Keratinocyte (primary cell): Measurements from ENCODE around the gene CIART. TPM values are rescaled to one million over a fixed set of nuclear protein-coding genes. Genes with fewer than 3 reads are reported as not detected.
A peak's percentile ranks its signal among the peaks of the same experiment; 100 is the strongest.

Source experiments
- DNase-seq: peaks from one replicate; pipeline ENCODE4 v3.0.0-alpha.2; 2011; ENCODE audit warnings: low read depth, missing footprints, low spot score
- FAIRE-seq: peaks from 2 replicates; lab custom pipeline; 2011; peaks lifted over from hg19 to GRCh38; lab: Jason Lieb, UNC
- H2AFZ ChIP-seq: 2 replicates; pipeline ENCODE4 v1.6.0; 2012; ENCODE audit warnings: low read length, control low read depth, inconsistent platforms; ENCODE audit not compliant: control insufficient read depth
- H3K27ac ChIP-seq: 2 replicates; pipeline ENCODE4 v1.5.1; 2011; ENCODE audit warnings: low read length; ENCODE audit not compliant: control insufficient read depth, insufficient read depth
- H3K27me3 ChIP-seq: 3 replicates; pipeline ENCODE4 v1.6.0; 2011; ENCODE audit warnings: low read length; ENCODE audit not compliant: control insufficient read depth, insufficient read depth; ENCODE audit errors: extremely low read depth
- H3K36me3 ChIP-seq, 2 experiments: 2 replicates in 1 of 2; 3 replicates in 1 of 2; pipeline ENCODE4 v1.5.1; 2011; ENCODE audit warnings: low read length in 2 of 2, mild to moderate bottlenecking in 1 of 2; ENCODE audit not compliant: control insufficient read depth in 2 of 2, insufficient read depth in 2 of 2; ENCODE audit errors: extremely low read depth in 1 of 2
- H3K4me1 ChIP-seq: 3 replicates; pipeline ENCODE4 v1.5.1; 2011; ENCODE audit warnings: low read length; ENCODE audit not compliant: control insufficient read depth, insufficient read depth; ENCODE audit errors: extremely low read depth
- H3K4me2 ChIP-seq: 3 replicates; pipeline ENCODE4 v1.6.0; 2011; ENCODE audit warnings: low read depth, low read length; ENCODE audit not compliant: control insufficient read depth, insufficient read depth; ENCODE audit errors: extremely low read depth
- H3K4me3 ChIP-seq, 3 experiments: fragments of 200-600 bp in 1 of 3; sonication (generic) in 1 of 3; 2 replicates in 2 of 3; 3 replicates in 1 of 3; pipeline ENCODE4 v1.5.1; 2011 to 2016; ENCODE audit warnings: low read length in 3 of 3, mild to moderate bottlenecking in 3 of 3, control low read depth in 2 of 3, inconsistent platforms in 1 of 3, low read depth in 1 of 3, mixed read lengths in 1 of 3, mixed run types in 1 of 3, moderate library complexity in 1 of 3; ENCODE audit not compliant: control insufficient read depth in 2 of 3, insufficient read depth in 2 of 3; ENCODE audit errors: extremely low read depth in 1 of 3
- H3K79me2 ChIP-seq: 2 replicates; pipeline ENCODE4 v1.6.0; 2012; ENCODE audit warnings: low read length; ENCODE audit not compliant: control insufficient read depth, insufficient read depth
- H3K9ac ChIP-seq: 3 replicates; pipeline ENCODE4 v1.6.0; 2011; ENCODE audit warnings: low read length; ENCODE audit not compliant: control insufficient read depth, insufficient read depth; ENCODE audit errors: extremely low read depth
- H3K9me1 ChIP-seq: 3 replicates; pipeline ENCODE4 v1.6.0; 2011; ENCODE audit warnings: low read length; ENCODE audit not compliant: control insufficient read depth, insufficient read depth; ENCODE audit errors: extremely low read depth
- H3K9me3 ChIP-seq: 2 replicates; pipeline ENCODE4 v1.5.1; 2012; ENCODE audit warnings: low read depth, low read length; ENCODE audit not compliant: control insufficient read depth
- H4K20me1 ChIP-seq: 3 replicates; pipeline ENCODE4 v1.6.0; 2011; ENCODE audit warnings: low read length; ENCODE audit not compliant: control insufficient read depth, insufficient read depth; ENCODE audit errors: extremely low read depth
- CTCF ChIP-seq, 3 experiments: IDR thresholded peaks in 1 of 3; conservative IDR thresholded peaks in 1 of 3; optimal IDR thresholded peaks in 1 of 3; 2 replicates in 2 of 3; 3 replicates in 1 of 3; pipeline versions ENCODE3 to v1.5.1; 2011; ENCODE audit warnings: low read length in 3 of 3, mild to moderate bottlenecking in 3 of 3, moderate library complexity in 2 of 3, control low read depth in 1 of 3, inconsistent platforms in 1 of 3; ENCODE audit not compliant: insufficient read depth in 2 of 3; ENCODE audit errors: extremely low read depth in 1 of 3
- EZH2 ChIP-seq: IDR thresholded peaks from one replicate; pipeline ENCODE4 v1.6.1; 2012; ENCODE audit warnings: inconsistent platforms, mild to moderate bottlenecking, low read length, moderate library complexity
- dilution Hi-C: fragments of 300-500 bp; cut with MboI; formaldehyde crosslinking; loops from one replicate; pipeline ENCODE4 v1.7.0; 2020; ENCODE audit warnings: low sequenced_read_pairs; ENCODE audit not compliant: extremely low pct_ligation_motif_present
- polyA plus RNA-seq, 5 experiments: library from polyadenylated mRNA; depleted of rRNA in 3 of 5; stranded (reverse) in 3 of 5; stranded (forward) in 1 of 5; unstranded in 1 of 5; fragments of >200 nt; gene quantifications; 1 replicate in 1 of 5; 2 replicates in 3 of 5; 3 replicates in 1 of 5; pipeline versions ENCODE4 v1.2.1 to v1.2.3, GENCODE V29; 2011 to 2012; ENCODE audit warnings: missing spikeins in 2 of 5, low read depth in 1 of 5, low replicate concordance in 1 of 5

The CIART gene
- polyA plus RNA-seq, 1 donor (not counting 4 experiments of a cell fraction or from before 2014, with no cell fraction given): 15.0 TPM

GRCh38 chr1:150288822-150289221 is 6.5 kb downstream of the CIART start:
- Histone ChIP-seq H2AFZ (no peak overlapping the region), H3K4me2 (no peak overlapping the region), H3K27me3 (no peaks in the 10 kb centered on the region), H3K36me3 (peaks cover 6 to 10% of the 10 kb centered on the region in 2 experiments), H3K4me3 (no peak overlapping the region), H3K9me3 (no peaks in the 10 kb centered on the region), H4K20me1 (no peaks in the 10 kb centered on the region), H3K4me1 (peaks cover 6% of the 10 kb centered on the region), H3K27ac (no peak overlapping the region), H3K79me2 (peaks cover 3% of the 10 kb centered on the region), H3K9me1 (no peaks in the 10 kb centered on the region), H3K9ac (no peak overlapping the region)
- dilution Hi-C loops: no loop called here
- FAIRE-seq (no peak), DNase-seq (no peak)
- TF ChIP-seq EZH2: no peak
- TF ChIP-seq CTCF (optimal IDR thresholded peaks at IDR 0.05 in 1 of 3, IDR thresholded peaks at IDR 0.05 in 1 of 3, conservative IDR thresholded peaks at IDR 0.05 in 1 of 3; ENCODE audit: extremely low read depth in 1 of 3, insufficient read depth in 2 of 3, low read length in 3 of 3): no peak

- Histone ChIP-seq H3K36me3 (peaks cover 9 to 10% of the 10 kb centered on the region in 2 experiments), H2AFZ (peak within 1 kb of the TSS; percentile 91), H3K9me1 (no peaks in the 10 kb centered on the region), H3K4me1 (peaks cover 12% of the 10 kb centered on the region), H3K79me2 (peaks cover 38% of the 10 kb centered on the region), H4K20me1 (no peaks in the 10 kb centered on the region), H3K4me2 (peak within 1 kb of the TSS; percentile 94), H3K9me3 (no peaks in the 10 kb centered on the region), H3K4me3 (peak within 1 kb of the TSS; percentile 66 to 98 (median 79)), H3K27me3 (no peaks in the 10 kb centered on the region), H3K27ac (peak within 1 kb of the TSS; percentile 89), H3K9ac (peak within 1 kb of the TSS; percentile 91)
- TF ChIP-seq CTCF (optimal IDR thresholded peaks at IDR 0.05 in 1 of 3, IDR thresholded peaks at IDR 0.05 in 1 of 3, conservative IDR thresholded peaks at IDR 0.05 in 1 of 3; ENCODE audit: extremely low read depth in 1 of 3, insufficient read depth in 2 of 3, low read length in 3 of 3) (no peak), EZH2 (no peak)
- FAIRE-seq: peak; percentile 53
- no peak for DNase-seq
- dilution Hi-C loops: no loop called here
Observed at GRCh38 chr1:150293433-150294253, 11.3 kb downstream of the CIART start, which contains the start of gene MRPS21. MRPS21 (plus strand) TSS chr1:150293861; CDS start chr1:150294367, 506 bp downstream.
